A549 (cell line): ENCODE results near the gene CTIF. TPM values are rescaled to one million over a fixed set of nuclear protein-coding genes. Genes with fewer than 3 reads are reported as not detected.
A peak's percentile ranks its signal among the peaks of the same experiment; 100 is the strongest.

ENCODE experiments used
- ATAC-seq, 2 experiments: fragments of 200-7000 bp in 1 of 2; fragments of >200 bp in 1 of 2; cut with Nextera tagmentation in 1 of 2; cut with Tn5 transposase in 1 of 2; 3 replicates each; pipeline versions ENCODE4 v1.8.0 to v1.9.1; 2018 to 2020; ENCODE audit warnings: mild to moderate bottlenecking in 1 of 2, moderate library complexity in 1 of 2
- CTCF ChIA-PET: fragments of 300-600 bp; sonication (Branson Sonifier 250); formaldehyde crosslinking; extraction: SDS; loops from one replicate; lab custom pipeline; 2021; ENCODE audit warnings: antibody characterized with exemption, inconsistent platforms; lab: Yijun Ruan, JAX
- POLR2A ChIA-PET: fragments of 350-600 bp; formaldehyde crosslinking; extraction: SDS; loops from one replicate; lab custom pipeline; 2021; ENCODE audit warnings: antibody characterized with exemption, inconsistent platforms; lab: Yijun Ruan, JAX
- DNase-seq, 2 experiments: peaks; one replicate each; pipeline versions ENCODE4 v3.0.0 to v3.0.0-alpha.2; 2011 to 2016; ENCODE audit warnings: low read depth in 1 of 2, low spot score in 1 of 2
- FAIRE-seq: peaks from 2 replicates; lab custom pipeline; 2011; peaks lifted over from hg19 to GRCh38; lab: Jason Lieb, UNC
- H3K27ac ChIP-seq, 2 experiments: fragments of >200 bp; sonication (Bioruptor Twin); formaldehyde crosslinking; 3 replicates each; pipeline ENCODE4 v1.5.1; 2016 to 2017
- H3K4me1 ChIP-seq: fragments of >200 bp; sonication (Bioruptor Twin); formaldehyde crosslinking; 3 replicates; pipeline ENCODE4 v1.6.1; 2016
- H3K4me2 ChIP-seq: fragments of >200 bp; sonication (Bioruptor Twin); formaldehyde crosslinking; 3 replicates; pipeline ENCODE4 v1.6.1; 2016
- H3K4me3 ChIP-seq: fragments of >200 bp; sonication (Bioruptor Twin); formaldehyde crosslinking; 3 replicates; pipeline ENCODE4 v1.5.1; 2016
- H3K9me3 ChIP-seq: fragments of >200 bp; sonication (Bioruptor Twin); formaldehyde crosslinking; 3 replicates; pipeline ENCODE4 v1.6.1; 2016
- ATOH8 ChIP-seq: fragments of 250-450 bp; sonication (Bioruptor Pico); IDR thresholded peaks from 2 replicates; pipeline ENCODE4 v1.5.0; 2020; ENCODE audit warnings: low read depth, mild to moderate bottlenecking, moderate library complexity
- CBX8 ChIP-seq: fragments of 200-600 bp; sonication (generic); IDR thresholded peaks from 2 replicates; pipeline ENCODE4 v1.6.1; 2016
- CEBPB ChIP-seq, 2 experiments: fragments of >200 bp in 1 of 2; sonication (Bioruptor Twin) in 1 of 2; formaldehyde crosslinking in 1 of 2; IDR thresholded peaks; 2 replicates each; pipeline ENCODE4 v1.6.1; 2012 to 2016
- CHD2 ChIP-seq: fragments of 150-350 bp; IDR thresholded peaks from 2 replicates; pipeline ENCODE4 v1.6.1; 2014; ENCODE audit warnings: low read length; ENCODE audit not compliant: partially characterized antibody
- CHD4 ChIP-seq: fragments of 200-600 bp; sonication (generic); IDR thresholded peaks from 2 replicates; pipeline ENCODE4 v1.6.1; 2016; ENCODE audit warnings: antibody characterized with exemption, mild to moderate bottlenecking, borderline replicate concordance
- EP300 ChIP-seq, 2 experiments: fragments of >200 bp; sonication (Bioruptor Twin); formaldehyde crosslinking; IDR thresholded peaks; 2 replicates in 1 of 2; 3 replicates in 1 of 2; pipeline ENCODE4 v1.6.1; 2016 to 2017
- FOSL2 ChIP-seq, 2 experiments: fragments of 450-650 bp in 1 of 2; fragments of >200 bp in 1 of 2; sonication (Bioruptor Twin) in 1 of 2; formaldehyde crosslinking; IDR thresholded peaks; 2 replicates each; pipeline versions ENCODE4 v1.5.0 to v1.6.1; 2016 to 2020; ENCODE audit warnings: mild to moderate bottlenecking in 1 of 2, moderate library complexity in 1 of 2
- HES2 ChIP-seq: fragments of >200 bp; sonication (Bioruptor Twin); formaldehyde crosslinking; IDR thresholded peaks from 2 replicates; pipeline ENCODE4 v1.6.1; 2016
- HEYL ChIP-seq: fragments of 250-450 bp; sonication (Bioruptor Pico); IDR thresholded peaks from 2 replicates; pipeline ENCODE4 v1.8.0; 2021; ENCODE audit warnings: mild to moderate bottlenecking, moderate library complexity
- HOXA7 ChIP-seq: fragments of 250-450 bp; sonication (Bioruptor Pico); IDR thresholded peaks from 2 replicates; pipeline ENCODE4 v1.5.0; 2020; ENCODE audit warnings: mild to moderate bottlenecking, moderate library complexity
- HOXB5 ChIP-seq: fragments of 250-450 bp; sonication (Bioruptor Pico); IDR thresholded peaks from 2 replicates; pipeline ENCODE4 v1.5.0; 2020; ENCODE audit warnings: mild to moderate bottlenecking, moderate library complexity
- JUN ChIP-seq, 2 experiments: fragments of >200 bp; sonication (Bioruptor Twin); formaldehyde crosslinking; IDR thresholded peaks; 2 replicates in 1 of 2; 3 replicates in 1 of 2; pipeline ENCODE4 v1.6.1; 2016 to 2017
- KDM5A ChIP-seq: fragments of 200-600 bp; sonication (generic); IDR thresholded peaks from 2 replicates; pipeline ENCODE4 v1.6.1; 2016; ENCODE audit warnings: antibody characterized with exemption, mild to moderate bottlenecking
- MAX ChIP-seq: IDR thresholded peaks from 2 replicates; pipeline ENCODE4 v1.6.1; 2012
- MYC ChIP-seq: IDR thresholded peaks from 2 replicates; pipeline ENCODE4 v1.6.1; 2012; ENCODE audit warnings: mild to moderate bottlenecking, inconsistent platforms, low read length, improper control_type of control experiment, borderline replicate concordance
- NR3C1 ChIP-seq: fragments of >200 bp; sonication (Bioruptor Twin); formaldehyde crosslinking; IDR thresholded peaks from 3 replicates; pipeline ENCODE4 v1.6.1; 2017
- PHF8 ChIP-seq: fragments of 200-600 bp; sonication (generic); IDR thresholded peaks from 2 replicates; pipeline ENCODE4 v1.6.1; 2016; ENCODE audit warnings: low read depth, mild to moderate bottlenecking, antibody characterized with exemption, moderate library complexity, borderline replicate concordance
- POLR2A ChIP-seq: IDR thresholded peaks from 2 replicates; pipeline ENCODE4 v1.6.1; 2012; ENCODE audit warnings: mild to moderate bottlenecking, low read length
- RAD21 ChIP-seq, 2 experiments: fragments of >200 bp in 1 of 2; sonication (Bioruptor Twin) in 1 of 2; formaldehyde crosslinking in 1 of 2; IDR thresholded peaks in 1 of 2; conservative IDR thresholded peaks in 1 of 2; 2 replicates in 1 of 2; 3 replicates in 1 of 2; pipeline ENCODE4 v1.6.1; 2012 to 2018; ENCODE audit warnings: inconsistent platforms in 1 of 2
- RCOR1 ChIP-seq: fragments of 150-350 bp; IDR thresholded peaks from 2 replicates; pipeline ENCODE4 v1.6.1; 2014; ENCODE audit warnings: antibody characterized with exemption, low read length, low read depth
- SMC3 ChIP-seq: fragments of >200 bp; sonication (Bioruptor Twin); formaldehyde crosslinking; IDR thresholded peaks from 3 replicates; pipeline ENCODE4 v1.6.1; 2018; ENCODE audit warnings: inconsistent platforms
- TFCP2L1 ChIP-seq: fragments of 250-450 bp; sonication (Bioruptor Pico); IDR thresholded peaks from 2 replicates; pipeline ENCODE4 v1.5.0; 2021; ENCODE audit warnings: mild to moderate bottlenecking
- TP53 ChIP-seq: fragments of 250-450 bp; sonication (Bioruptor Pico); IDR thresholded peaks from 2 replicates; pipeline ENCODE4 v1.5.0; 2021; ENCODE audit warnings: mild to moderate bottlenecking, moderate library complexity
- WGBS: methylation state at CpG from one replicate; pipeline ENCODE4 v1.1.6; 2017; ENCODE audit errors: missing lambda C conversion rate; 5-methylcytosine and 5-hydroxymethylcytosine counted together
- polyA plus RNA-seq, 4 experiments: library from polyadenylated mRNA; depleted of rRNA in 3 of 4; stranded (reverse); fragments of >200 nt; fragmentation: RNase III in 1 of 4; extraction: RNeasy Plus Mini Kit Qiagen cat#74134 plus additional on column Dnase treatment in 1 of 4; gene quantifications; 2 replicates in 3 of 4; 3 replicates in 1 of 4; pipeline ENCODE4 v1.2.3, GENCODE V29; 2011 to 2017
- small RNA-seq, 6 experiments: library from RNA; depleted of rRNA; stranded (forward); fragments of <200 nt; gene quantifications; one replicate each; pipeline ENCODE3, GENCODE V24; 2012

The CTIF gene
- polyA plus RNA-seq, 2 of the 4 experiments (the other 2 are of a cell fraction), result 17.0 to 24.7 TPM

- CTCF ChIA-PET, result interaction anchor here (0.6 to 0.9 kb wide), 3 partner anchors 24 to 323 kb away, joined by 3 read pairs; no protein-coding TSS in a partner anchor
- Histone ChIP-seq H3K9me3 (peaks cover 9% of the 10 kb centered on the region), H3K4me2 (no peak overlapping the region), H3K27ac (no peak overlapping the region), H3K4me3 (no peak overlapping the region), H3K4me1 (peaks cover 5% of the 10 kb centered on the region; the same call in 1 of the 3 replicates)
- POLR2A ChIA-PET, result interaction anchor here (0.7 kb wide), 1 partner anchor 20 kb away, joined by 3 read pairs; no protein-coding TSS in a partner anchor
- no peak for FAIRE-seq
- DNase-seq, result no peak
- TF ChIP-seq KDM5A (no peak), CHD2 (no peak), MAX (no peak), HES2 (no peak), EP300 (IDR thresholded peaks at IDR 0.05) (no peak), FOSL2 (IDR thresholded peaks at IDR 0.05) (no peak), FOSL2 (CRISPR knock-in tag; IDR thresholded peaks at IDR 0.05) (no peak), RCOR1 (no peak), ATOH8 (CRISPR knock-in tag) (no peak), CHD4 (no peak), HEYL (no peak), SMC3 (no peak), HOXA7 (no peak), TFCP2L1 (CRISPR knock-in tag) (no peak), RAD21 (conservative IDR thresholded peaks at IDR 0.05 in 1 of 2, IDR thresholded peaks at IDR 0.05 in 1 of 2) (no peak)
- ATAC-seq, result no peak
- WGBS, result 50% methylated on average over 2 of the region's 3 CpGs
Observed at GRCh38 chr18:48908916-48909315, 370.1 kb downstream of the CTIF start.

GRCh38 chr18:48909721-48910120, 370.9 kb downstream of the CTIF start:
- 81% methylated on average over 6 of the region's 6 CpGs for WGBS
- Histone ChIP-seq H3K9me3 (peaks cover 3% of the 10 kb centered on the region; the same call in 2 of the 3 replicates), H3K27ac (peak overlapping the region in 1 of 2 experiments; percentile 28; a peak in 1 of 6 replicates)
- DNase-seq (no peak), ATAC-seq (no peak), FAIRE-seq (no peak)
- CTCF ChIA-PET, result no interaction called here
- no peak for TF ChIP-seq NR3C1
- TF ChIP-seq, all 56 proteins: peak for 0
- Histone ChIP-seq H3K4me2 (no peak overlapping the region), H3K4me1 (peaks cover 5% of the 10 kb centered on the region; the same call in 1 of the 3 replicates), H3K4me3 (no peak overlapping the region)
- POLR2A ChIA-PET, result interaction anchor here (0.7 kb wide), 1 partner anchor 19 kb away, joined by 3 read pairs; no protein-coding TSS in a partner anchor

- ATAC-seq (no peak), FAIRE-seq (no peak), DNase-seq (no peak)
- Histone ChIP-seq H3K27ac (peak overlapping the region in 1 of 2 experiments; percentile 26; a peak in 1 of 6 replicates), H3K4me2 (no peak overlapping the region), H3K4me1 (peaks cover 4% of the 10 kb centered on the region; the same call in 1 of the 3 replicates), H3K4me3 (no peak overlapping the region), H3K9me3 (no peaks in the 10 kb centered on the region)
- CTCF ChIA-PET, result no interaction called here
- POLR2A ChIA-PET, result interaction anchor here (0.7 kb wide), 1 partner anchor 40 kb away, joined by 3 read pairs; no protein-coding TSS in a partner anchor
- WGBS, result 82% methylated on average over 15 of the region's 17 CpGs
- TF ChIP-seq POLR2A, result no peak
- TF ChIP-seq KDM5A, result no peak
- TF ChIP-seq ATOH8 (CRISPR knock-in tag), result no peak
- no peak for TF ChIP-seq JUN (IDR thresholded peaks at IDR 0.05)
- TF ChIP-seq HOXB5 (CRISPR knock-in tag), result no peak
- TF ChIP-seq CBX8, result no peak
- TF ChIP-seq TP53 (CRISPR knock-in tag), result no peak
- TF ChIP-seq MYC, result no peak
- TF ChIP-seq FOSL2 (IDR thresholded peaks at IDR 0.05), result no peak
- TF ChIP-seq FOSL2 (CRISPR knock-in tag; IDR thresholded peaks at IDR 0.05), result no peak
- TF ChIP-seq PHF8, result no peak
- TF ChIP-seq CEBPB (IDR thresholded peaks at IDR 0.05), result no peak
Observed at GRCh38 chr18:48910972-48911545, 372.2 kb downstream of the CTIF start.

Small RNA genes within 50 kb of the gene (small RNA-seq; reads per million reads assigned to genes)
- 0 to 0.04 (median 0) reads per million in 6 experiments for gene MIR4743

Other genes with a start within 250 kb of the CTIF start
- 0.08 and 0.12 TPM in 2 replicates for gene ZBTB7C, start 129.6 kb upstream of the CTIF start, polyA plus RNA-seq (2011; rRNA removed)
- gene ZBTB7C, start 129.6 kb upstream of the CTIF start, polyA plus RNA-seq (2017; fragmentation: RNase III; extraction: RNeasy Plus Mini Kit Qiagen cat#74134 plus additional on column Dnase treatment), result 0.04 to 0.24 TPM (median 0.10 TPM) in 3 replicates